Measurements from ENCODE around the gene VTI1A. TPM values are rescaled to one million over a fixed set of nuclear protein-coding genes. Genes with fewer than 3 reads are reported as not detected.

Gene VTI1A
- total RNA-seq, 6 experiments from 2014 or later, result 11.2 to 26.2 (median 12.3) TPM

- ATAC-seq (no peak), DNase-seq (no peak)
- Histone ChIP-seq H3K4me3 (no peak overlapping the region), H3K27me3 (no peaks in the 10 kb centered on the region), H3K27ac (no peak overlapping the region), H3K9me3 (no peaks in the 10 kb centered on the region), H3K4me1 (no peaks in the 10 kb centered on the region), H3K36me3 (no peaks in the 10 kb centered on the region)
- TF ChIP-seq POLR2A (IDR thresholded peaks at IDR 0.05), result no peak
- intact Hi-C loops (cut with DNase I), result no loop called here
- WGBS (ENCODE audit: insufficient coverage, low coverage, low lambda C conversion rate, missing lambda C conversion rate), result 89% methylated on average over 6 of the region's 6 CpGs
These were observed 322.8 kb downstream of the VTI1A start for GRCh38 chr10:112769611-112770370.

DNA sequence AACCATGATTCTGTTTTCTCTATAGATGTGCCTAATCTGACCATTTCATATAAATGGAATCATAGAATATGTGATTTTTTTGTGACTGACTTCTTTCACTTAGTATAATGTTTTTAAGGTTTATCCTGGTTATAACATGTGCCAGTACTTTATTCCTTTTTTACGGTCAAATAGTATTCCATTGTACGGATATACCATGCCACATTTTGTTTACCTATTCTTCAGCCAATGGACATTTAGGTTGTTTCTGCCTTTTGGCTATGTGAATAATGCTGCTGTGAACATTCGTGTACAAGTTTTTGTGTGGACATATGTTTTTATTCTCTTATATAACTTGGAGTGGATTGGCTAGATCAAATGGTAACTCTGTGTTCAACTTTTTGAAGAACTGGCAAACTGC lies 324.7 kb downstream of the VTI1A start:
- Histone ChIP-seq H3K4me1 (no peaks in the 10 kb centered on the region), H3K4me3 (no peak overlapping the region), H3K27me3 (no peaks in the 10 kb centered on the region), H3K9me3 (no peaks in the 10 kb centered on the region), H3K27ac (no peak overlapping the region), H3K36me3 (no peaks in the 10 kb centered on the region)
- no peak for ATAC-seq
- DNase-seq, result no peak
- TF ChIP-seq, protein P1, sequence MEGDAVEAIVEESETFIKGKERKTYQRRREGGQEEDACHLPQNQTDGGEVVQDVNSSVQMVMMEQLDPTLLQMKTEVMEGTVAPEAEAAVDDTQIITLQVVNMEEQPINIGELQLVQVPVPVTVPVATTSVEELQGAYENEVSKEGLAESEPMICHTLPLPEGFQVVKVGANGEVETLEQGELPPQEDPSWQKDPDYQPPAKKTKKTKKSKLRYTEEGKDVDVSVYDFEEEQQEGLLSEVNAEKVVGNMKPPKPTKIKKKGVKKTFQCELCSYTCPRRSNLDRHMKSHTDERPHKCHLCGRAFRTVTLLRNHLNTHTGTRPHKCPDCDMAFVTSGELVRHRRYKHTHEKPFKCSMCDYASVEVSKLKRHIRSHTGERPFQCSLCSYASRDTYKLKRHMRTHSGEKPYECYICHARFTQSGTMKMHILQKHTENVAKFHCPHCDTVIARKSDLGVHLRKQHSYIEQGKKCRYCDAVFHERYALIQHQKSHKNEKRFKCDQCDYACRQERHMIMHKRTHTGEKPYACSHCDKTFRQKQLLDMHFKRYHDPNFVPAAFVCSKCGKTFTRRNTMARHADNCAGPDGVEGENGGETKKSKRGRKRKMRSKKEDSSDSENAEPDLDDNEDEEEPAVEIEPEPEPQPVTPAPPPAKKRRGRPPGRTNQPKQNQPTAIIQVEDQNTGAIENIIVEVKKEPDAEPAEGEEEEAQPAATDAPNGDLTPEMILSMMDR (IDR thresholded peaks at IDR 0.05), result no peak
- TF ChIP-seq POLR2A (IDR thresholded peaks at IDR 0.05), result no peak
- intact Hi-C loops (cut with DNase I), result no loop called here
- 64% methylated on average over 2 of the region's 3 CpGs for WGBS (ENCODE audit: insufficient coverage, low coverage, low lambda C conversion rate, missing lambda C conversion rate)

DNA sequence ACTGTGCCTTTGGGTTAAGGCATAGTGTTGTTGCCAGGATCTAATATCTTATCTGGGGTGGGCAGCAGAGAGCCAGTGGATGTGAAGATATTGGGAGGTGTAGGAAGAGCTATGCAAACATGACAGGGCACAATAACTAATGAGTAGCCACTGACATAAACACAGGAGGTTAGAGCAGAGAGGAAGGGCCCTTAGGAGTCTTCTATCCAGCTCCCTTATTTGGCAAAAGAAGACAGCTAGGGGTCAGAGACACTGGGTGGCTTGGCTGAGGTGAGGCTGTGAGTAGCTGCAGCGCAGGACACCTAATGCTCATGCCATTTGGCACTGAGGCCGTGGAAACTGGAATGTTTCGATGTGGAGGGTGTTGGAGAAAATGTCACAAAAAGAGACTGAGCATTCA lies 326.8 kb downstream of the VTI1A start:
- Histone ChIP-seq H3K4me1 (no peaks in the 10 kb centered on the region), H3K4me3 (no peak overlapping the region), H3K27ac (no peak overlapping the region), H3K36me3 (no peaks in the 10 kb centered on the region), H3K9me3 (no peaks in the 10 kb centered on the region), H3K27me3 (no peaks in the 10 kb centered on the region)
- DNase-seq (no peak), ATAC-seq (no peak)
- TF ChIP-seq POLR2A (IDR thresholded peaks at IDR 0.05), result no peak
- TF ChIP-seq, protein P1 (IDR thresholded peaks at IDR 0.05), result no peak
- 97% methylated on average over 3 of the region's 3 CpGs for WGBS (ENCODE audit: insufficient coverage, low coverage, low lambda C conversion rate, missing lambda C conversion rate)
- intact Hi-C loops (cut with DNase I), result no loop called here

GRCh38 chr10:112774210-112774609 lies 327.2 kb downstream of the VTI1A start:
- Histone ChIP-seq H3K27ac (no peak overlapping the region), H3K36me3 (no peaks in the 10 kb centered on the region), H3K27me3 (no peaks in the 10 kb centered on the region), H3K4me3 (no peak overlapping the region), H3K9me3 (no peaks in the 10 kb centered on the region), H3K4me1 (peaks cover 0 to 4% (median 0%) of the 10 kb centered on the region in 4 donors)
- no peak for DNase-seq
- ATAC-seq, result no peak
- WGBS (ENCODE audit: insufficient coverage, low coverage, low lambda C conversion rate, missing lambda C conversion rate), result 40% methylated on average over 1 of the region's 1 CpG
- TF ChIP-seq, protein P1 (IDR thresholded peaks at IDR 0.05), result no peak
- TF ChIP-seq POLR2A (IDR thresholded peaks at IDR 0.05), result no peak
- intact Hi-C loops (cut with DNase I), result no loop called here

GRCh38 chr10:112774798-112775197 lies 327.8 kb downstream of the VTI1A start:
- no peaks in the 10 kb centered on the region for H3K27me3 ChIP-seq
- H3K27ac ChIP-seq, result no peak overlapping the region
- DNase-seq (no peak), ATAC-seq (no peak)
- H3K36me3 ChIP-seq, result no peaks in the 10 kb centered on the region
- TF ChIP-seq POLR2A (IDR thresholded peaks at IDR 0.05), result no peak
- TF ChIP-seq, protein P1 (IDR thresholded peaks at IDR 0.05), result no peak
- intact Hi-C loops (cut with DNase I), result no loop called here
- 80% methylated on average over 5 of the region's 10 CpGs for whole genome bisulfite sequencing (ENCODE audit: insufficient coverage, low coverage, low lambda C conversion rate, missing lambda C conversion rate)
- peaks cover 0 to 10% (median 0%) of the 10 kb centered on the region in 4 donors for H3K4me1 ChIP-seq
- no peak overlapping the region for H3K4me3 ChIP-seq
- no peaks in the 10 kb centered on the region for H3K9me3 ChIP-seq
